K562 (cell line): ENCODE results near the gene CRAT. TPM values are rescaled to one million over a fixed set of nuclear protein-coding genes. Genes with fewer than 3 reads are reported as not detected.

Experiments used
- ATAC-seq: fragments of 200-7000 bp; cut with Tn5 transposase; 3 replicates; pipeline ENCODE4 v1.9.1; 2020; ENCODE audit warnings: moderate library complexity
- BruUV-seq: library from RNA; stranded (reverse); fragments of 400-500 nt; replicated peaks from 2 replicates; lab custom pipeline; 2021; lab: Mats Ljungman, UMichigan
- CTCF ChIA-PET: fragments of 300-600 bp; formaldehyde crosslinking; extraction: SDS; loops from one replicate; lab custom pipeline; 2021; ENCODE audit warnings: low intra/inter-chr PET ratio; lab: Yijun Ruan, JAX
- POLR2A ChIA-PET: fragments of 300-600, 350-650 bp; sonication (Branson Sonifier 250); formaldehyde crosslinking; extraction: SDS; loops from one replicate; lab custom pipeline; 2021; ENCODE audit warnings: antibody characterized with exemption, inconsistent platforms; lab: Yijun Ruan, JAX
- DNase-seq, 4 experiments: peaks; one replicate each; pipeline versions ENCODE4 v3.0.0 to v3.0.0-alpha.2; 2011 to 2018; ENCODE audit warnings: low spot score in 3 of 4, mixed read lengths in 3 of 4; ENCODE audit errors: extremely low read depth in 1 of 4
- FAIRE-seq: peaks from 2 replicates; lab custom pipeline; 2011; peaks lifted over from hg19 to GRCh38; lab: Jason Lieb, UNC
- H2AFZ ChIP-seq: 2 replicates; pipeline ENCODE4 v1.6.0; 2011; ENCODE audit warnings: low read depth, low read length, control low read depth, inconsistent platforms
- H3K27ac ChIP-seq: fragments of 200-600 bp; 3 replicates; pipeline ENCODE4 v1.8.0; 2011; ENCODE audit warnings: low read depth, mild to moderate bottlenecking, control low read depth, inconsistent platforms, low read length, moderate library complexity, mixed read lengths; ENCODE audit errors: extremely low read depth
- H3K27me3 ChIP-seq, 2 experiments: fragments of 300-600 bp in 1 of 2; 2 replicates in 1 of 2; 3 replicates in 1 of 2; pipeline versions ENCODE4 v1.6.0 to v1.8.0; 2011; ENCODE audit warnings: inconsistent platforms in 2 of 2, low read length in 2 of 2, mild to moderate bottlenecking in 1 of 2, mixed read lengths in 1 of 2, moderate library complexity in 1 of 2; ENCODE audit not compliant: control insufficient read depth in 2 of 2, insufficient read depth in 2 of 2
- H3K36me3 ChIP-seq: fragments of 300-600 bp; 3 replicates; pipeline ENCODE4 v1.8.0; 2011; ENCODE audit warnings: mild to moderate bottlenecking, low read length, inconsistent platforms; ENCODE audit not compliant: control insufficient read depth, insufficient read depth
- H3K4me1 ChIP-seq, 2 experiments: fragments of 200-600 bp in 1 of 2; replicated peaks in 1 of 2; 2 replicates in 1 of 2; 3 replicates in 1 of 2; pipeline versions ENCODE4 v1.5.1 to v1.8.0; 2011; ENCODE audit warnings: inconsistent platforms in 2 of 2, low read length in 2 of 2, mild to moderate bottlenecking in 1 of 2, mixed read lengths in 1 of 2, moderate library complexity in 1 of 2; ENCODE audit not compliant: control insufficient read depth in 2 of 2, insufficient read depth in 2 of 2
- H3K4me2 ChIP-seq: 2 replicates; pipeline ENCODE4 v1.6.1; 2011; ENCODE audit warnings: low read length, control low read depth, inconsistent platforms, mixed read lengths; ENCODE audit not compliant: insufficient read depth
- H3K4me3 ChIP-seq: fragments of 200-600 bp; sonication (generic), shearing (Covaris generic); 2 replicates; pipeline ENCODE4 v1.5.1; 2016; ENCODE audit warnings: control low read depth, inconsistent platforms
- H3K79me2 ChIP-seq: fragments of 200-600 bp; 3 replicates; pipeline ENCODE4 v1.8.0; 2011; ENCODE audit warnings: low read length, inconsistent platforms; ENCODE audit not compliant: control insufficient read depth, insufficient read depth
- H3K9ac ChIP-seq, 2 experiments: 2 replicates each; pipeline versions ENCODE4 v1.6.0 to v1.6.1; 2011; ENCODE audit warnings: low read depth in 2 of 2, low read length in 2 of 2, control low read depth in 1 of 2, inconsistent platforms in 1 of 2, mild to moderate bottlenecking in 1 of 2, mixed read lengths in 1 of 2; ENCODE audit not compliant: insufficient read depth in 1 of 2
- H3K9me1 ChIP-seq: one replicate; pipeline ENCODE4 v1.6.0; 2011; ENCODE audit warnings: inconsistent platforms, mild to moderate bottlenecking, low read length, moderate library complexity; ENCODE audit not compliant: control insufficient read depth, insufficient read depth
- H3K9me3 ChIP-seq: replicated peaks from 2 replicates; pipeline ENCODE4 v1.5.1; 2011; ENCODE audit warnings: low read depth, low read length, inconsistent platforms; ENCODE audit not compliant: control insufficient read depth, insufficient read depth
- H4K20me1 ChIP-seq: replicated peaks from 2 replicates; pipeline ENCODE4 v1.6.1; 2011; ENCODE audit warnings: low read length, inconsistent platforms, mixed read lengths; ENCODE audit not compliant: control insufficient read depth, insufficient read depth
- FIP1L1 ChIP-seq: fragments of 200-400 bp; formaldehyde crosslinking; IDR thresholded peaks from 2 replicates; pipeline ENCODE4 v1.6.1; 2018; ENCODE audit warnings: mild to moderate bottlenecking, low read depth, low read length; ENCODE audit not compliant: poor library complexity, severe bottlenecking
- NFYB ChIP-seq: IDR thresholded peaks from 2 replicates; pipeline ENCODE4 v1.6.1; 2011; ENCODE audit warnings: mild to moderate bottlenecking, moderate library complexity; ENCODE audit not compliant: insufficient read length; ENCODE audit errors: extremely low read depth
- POLR2G ChIP-seq: fragments of 200-400 bp; formaldehyde crosslinking; IDR thresholded peaks from 2 replicates; pipeline ENCODE4 v1.6.1; 2017; ENCODE audit warnings: low read depth, mild to moderate bottlenecking, antibody characterized with exemption, low read length, moderate library complexity
- SMARCC2 ChIP-seq: fragments of 450-650 bp; IDR thresholded peaks from 2 replicates; pipeline ENCODE4 v1.6.1; 2017; ENCODE audit warnings: antibody characterized with exemption, moderate library complexity, mild to moderate bottlenecking, low read depth
- TRIM24 ChIP-seq, 2 experiments: fragments of 450-650 bp; IDR thresholded peaks; 2 replicates each; pipeline ENCODE4 v1.6.1; 2016
- ZNF347 ChIP-seq: fragments of 450-650 bp; formaldehyde crosslinking; IDR thresholded peaks from 2 replicates; pipeline ENCODE4 v1.4.0; 2020; ENCODE audit warnings: low read depth, mild to moderate bottlenecking, moderate library complexity
- ZNF75A ChIP-seq: fragments of 450-650 bp; formaldehyde crosslinking; IDR thresholded peaks from 2 replicates; pipeline ENCODE4 v1.4.0; 2020; ENCODE audit warnings: mild to moderate bottlenecking
- WGBS: fragments of 100-300 bp; shearing (Covaris generic); methylation state at CpG from one replicate; pipeline ENCODE4 v1.1.6; 2016; ENCODE audit warnings: low coverage, mixed read lengths; ENCODE audit not compliant: insufficient coverage; ENCODE audit errors: missing lambda C conversion rate; 5-methylcytosine and 5-hydroxymethylcytosine counted together
- in situ Hi-C: fragments of 300-500 bp; cut with MboI; formaldehyde crosslinking; loops from 4 replicates; pipeline ENCODE4 v1.15.0; 2018; ENCODE audit warnings: inconsistent platforms, mixed read lengths
- intact Hi-C: fragments of 100-400 bp; cut with micrococcal nuclease; formaldehyde crosslinking; loops from 2 replicates; pipeline ENCODE4 v1.14.2; 2022
- polyA plus RNA-seq, 8 experiments: library from polyadenylated mRNA; depleted of rRNA in 4 of 8; stranded (reverse) in 5 of 8; unstranded in 3 of 8; fragments of >200 nt; fragmentation: Nextera tagmentation in 2 of 8; fragmentation: Illumina TruSeq in 1 of 8; extraction: Ambion mirVana in 2 of 8; extraction: Trizol in 1 of 8; gene quantifications; 2 replicates each; pipeline versions ENCODE4 v1.2.1 to v1.2.3, GENCODE V29; 2011 to 2014; ENCODE audit warnings: inconsistent platforms in 1 of 8, missing spikeins in 1 of 8
- total RNA-seq, 7 experiments: library from RNA; depleted of rRNA in 6 of 7; stranded (reverse); fragments of >200 nt in 6 of 7; fragmentation: Illumina TruSeq in 2 of 7; extraction: Trizol in 2 of 7; gene quantifications; 2 replicates each; pipeline versions ENCODE4 v1.2.1 to v1.2.3, GENCODE V29; 2011 to 2021; ENCODE audit warnings: low replicate concordance in 1 of 7
- TF ChIP-seq, protein P1 (sequence below): fragments of 450-650 bp; conservative IDR thresholded peaks from 2 replicates; pipeline ENCODE4 v1.6.1; 2016; ENCODE audit warnings: missing genetic modification characterization, low read depth, mild to moderate bottlenecking, control low read depth, missing compliant biosample characterization
- TF ChIP-seq, protein P2 (sequence below): sonication (generic); formaldehyde crosslinking; IDR thresholded peaks from 2 replicates; pipeline ENCODE4 v1.4.0; 2020; ENCODE audit warnings: mild to moderate bottlenecking, missing genetic modification reagents
- TF ChIP-seq, protein P3 (sequence below): fragments of 250-450 bp; sonication (Bioruptor Pico); IDR thresholded peaks from 2 replicates; pipeline ENCODE4 v1.6.1; 2021; ENCODE audit warnings: mild to moderate bottlenecking

CRAT gene
- total and polyA plus RNA-seq, 9 of the 15 experiments (the other 6 are each of a cell fraction or from before 2014, with no cell fraction given): 0.20 to 13.8 (median 5.4) TPM

DNA sequence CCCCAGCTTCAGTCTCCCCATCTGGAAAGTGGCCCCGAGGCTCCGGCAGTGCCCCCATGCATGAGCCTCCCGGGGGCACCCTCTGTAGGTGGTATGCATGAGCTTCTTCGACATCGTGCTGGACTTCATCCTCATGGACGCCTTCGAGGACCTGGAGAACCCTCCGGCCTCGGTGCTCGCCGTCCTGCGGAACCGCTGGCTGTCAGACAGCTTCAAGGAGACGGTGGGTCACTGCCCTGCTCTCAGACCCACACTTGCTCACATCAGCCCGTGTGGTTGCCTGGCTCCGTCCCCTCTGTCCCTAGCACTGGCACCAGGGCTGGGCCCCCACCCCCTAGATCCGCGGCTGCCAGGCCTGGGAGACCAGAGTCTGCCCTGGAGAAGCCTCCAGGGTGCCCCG lies 42.5 kb downstream of the CRAT start:
- Histone ChIP-seq H2AFZ (no peak overlapping the region), H3K4me3 (no peak overlapping the region), H3K4me1 (peaks cover 44 to 55% of the 10 kb centered on the region in 2 experiments), H3K4me2 (no peak overlapping the region), H3K9ac (peak overlapping the region in 1 of 2 experiments; percentile 70; a peak in 2 of 4 replicates), H3K36me3 (peaks cover 76% of the 10 kb centered on the region), H3K9me3 (no peaks in the 10 kb centered on the region), H3K9me1 (peaks cover 5% of the 10 kb centered on the region), H3K27ac (no peak overlapping the region; the same call in 2 of the 3 replicates), H3K27me3 (no peaks in the 10 kb centered on the region), H4K20me1 (no peaks in the 10 kb centered on the region), H3K79me2 (peaks cover 16% of the 10 kb centered on the region; the same call in 2 of the 3 replicates)
- DNase-seq (no peak), ATAC-seq (no peak), FAIRE-seq (no peak)
- POLR2A ChIA-PET: interaction anchor here (0.9 to 1.1 kb wide), 3 partner anchors 8 to 13 kb away, joined by 3 to 6 read pairs (median 5); partner anchors contain the start of gene DOLPP1
- BruUV-seq: no TSS peak
- intact Hi-C loops (no loop called here), in situ Hi-C loops (no loop called here)
- CTCF ChIA-PET: no interaction called here
- whole genome bisulfite sequencing: 85% methylated on average over 15 of the region's 19 CpGs
- TF ChIP-seq POLR2G (peak; percentile 45; the same call in 1 of the 2 replicates), NFYB (no peak), ZNF75A (no peak), TRIM24 (IDR thresholded peaks at IDR 0.05) (no peak), ZNF347 (CRISPR knock-in tag) (no peak), FIP1L1 (no peak), SMARCC2 (no peak)
- TF ChIP-seq, protein P1, sequence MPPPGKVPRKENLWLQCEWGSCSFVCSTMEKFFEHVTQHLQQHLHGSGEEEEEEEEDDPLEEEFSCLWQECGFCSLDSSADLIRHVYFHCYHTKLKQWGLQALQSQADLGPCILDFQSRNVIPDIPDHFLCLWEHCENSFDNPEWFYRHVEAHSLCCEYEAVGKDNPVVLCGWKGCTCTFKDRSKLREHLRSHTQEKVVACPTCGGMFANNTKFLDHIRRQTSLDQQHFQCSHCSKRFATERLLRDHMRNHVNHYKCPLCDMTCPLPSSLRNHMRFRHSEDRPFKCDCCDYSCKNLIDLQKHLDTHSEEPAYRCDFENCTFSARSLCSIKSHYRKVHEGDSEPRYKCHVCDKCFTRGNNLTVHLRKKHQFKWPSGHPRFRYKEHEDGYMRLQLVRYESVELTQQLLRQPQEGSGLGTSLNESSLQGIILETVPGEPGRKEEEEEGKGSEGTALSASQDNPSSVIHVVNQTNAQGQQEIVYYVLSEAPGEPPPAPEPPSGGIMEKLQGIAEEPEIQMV: no peak
- TF ChIP-seq, protein P2, sequence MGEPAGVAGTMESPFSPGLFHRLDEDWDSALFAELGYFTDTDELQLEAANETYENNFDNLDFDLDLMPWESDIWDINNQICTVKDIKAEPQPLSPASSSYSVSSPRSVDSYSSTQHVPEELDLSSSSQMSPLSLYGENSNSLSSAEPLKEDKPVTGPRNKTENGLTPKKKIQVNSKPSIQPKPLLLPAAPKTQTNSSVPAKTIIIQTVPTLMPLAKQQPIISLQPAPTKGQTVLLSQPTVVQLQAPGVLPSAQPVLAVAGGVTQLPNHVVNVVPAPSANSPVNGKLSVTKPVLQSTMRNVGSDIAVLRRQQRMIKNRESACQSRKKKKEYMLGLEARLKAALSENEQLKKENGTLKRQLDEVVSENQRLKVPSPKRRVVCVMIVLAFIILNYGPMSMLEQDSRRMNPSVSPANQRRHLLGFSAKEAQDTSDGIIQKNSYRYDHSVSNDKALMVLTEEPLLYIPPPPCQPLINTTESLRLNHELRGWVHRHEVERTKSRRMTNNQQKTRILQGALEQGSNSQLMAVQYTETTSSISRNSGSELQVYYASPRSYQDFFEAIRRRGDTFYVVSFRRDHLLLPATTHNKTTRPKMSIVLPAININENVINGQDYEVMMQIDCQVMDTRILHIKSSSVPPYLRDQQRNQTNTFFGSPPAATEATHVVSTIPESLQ (CRISPR knock-in tag): no peak
- TF ChIP-seq, protein P3, sequence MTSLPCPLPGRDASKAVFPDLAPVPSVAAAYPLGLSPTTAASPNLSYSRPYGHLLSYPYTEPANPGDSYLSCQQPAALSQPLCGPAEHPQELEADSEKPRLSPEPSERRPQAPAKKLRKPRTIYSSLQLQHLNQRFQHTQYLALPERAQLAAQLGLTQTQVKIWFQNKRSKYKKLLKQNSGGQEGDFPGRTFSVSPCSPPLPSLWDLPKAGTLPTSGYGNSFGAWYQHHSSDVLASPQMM (CRISPR knock-in tag): no peak
